ENCODE results near the gene TYSND1.
A peak's percentile ranks its signal among the peaks of the same experiment; 100 is the strongest.
"Not testable (repeated sequence)": the region's sequence is repeated elsewhere in the genome, so short reads cannot be mapped to it uniquely, and the experiment has no call there.

The TYSND1 gene

GRCh38 chr10:70146489-70147258 lies at the start of gene TYSND1:
Gene TYSND1 (minus strand): TSS chr10:70146700. CDS start chr10:70146586, 114 bp downstream.
- DNase-seq (ENCODE audit: low read depth in 2 of 3, low spot score in 2 of 3) = peak; percentile 72 to 81 (median 73)

- DNase-seq (ENCODE audit: low read depth in 2 of 3, low spot score in 2 of 3) = no peak
Observed at GRCh38 chr10:70193391-70193844, 46.9 kb upstream of the TYSND1 start.

GRCh38 chr10:70192326-70192968 lies 45.9 kb upstream of the TYSND1 start:
- no peak for DNase-seq (ENCODE audit: low read depth in 2 of 3, low spot score in 2 of 3)

- no peak for DNase-seq (ENCODE audit: low read depth in 2 of 3, low spot score in 2 of 3)
Observed at GRCh38 chr10:70191972-70192305, 45.4 kb upstream of the TYSND1 start.

GRCh38 chr10:70191161-70191971 lies 44.9 kb upstream of the TYSND1 start:
- DNase-seq (ENCODE audit: low read depth in 2 of 3, low spot score in 2 of 3) = no peak

GRCh38 chr10:70190581-70190980 lies 44.1 kb upstream of the TYSND1 start:
- no peak for DNase-seq (ENCODE audit: low read depth in 2 of 3, low spot score in 2 of 3)

- DNase-seq (ENCODE audit: low read depth in 2 of 3, low spot score in 2 of 3) = no peak
Observed at GRCh38 chr10:70190102-70190501, 43.6 kb upstream of the TYSND1 start.

GRCh38 chr10:70188768-70189167 lies 42.3 kb upstream of the TYSND1 start:
- DNase-seq (ENCODE audit: low read depth in 2 of 3, low spot score in 2 of 3) = no peak

GRCh38 chr10:70186571-70186970 lies 40.1 kb upstream of the TYSND1 start:
- DNase-seq (ENCODE audit: low read depth in 2 of 3, low spot score in 2 of 3) = no peak

GRCh38 chr10:70186090-70186489 lies 39.6 kb upstream of the TYSND1 start:
- no peak for DNase-seq (ENCODE audit: low read depth in 2 of 3, low spot score in 2 of 3)

- no peak for DNase-seq (ENCODE audit: low read depth in 2 of 3, low spot score in 2 of 3)
Observed at GRCh38 chr10:70183304-70183703, 36.8 kb upstream of the TYSND1 start.

GRCh38 chr10:70179209-70179608 lies 32.7 kb upstream of the TYSND1 start:
- not testable (repeated sequence) for DNase-seq (ENCODE audit: low read depth in 2 of 3, low spot score in 2 of 3)

- DNase-seq (ENCODE audit: low read depth in 2 of 3, low spot score in 2 of 3) = no peak
Observed at GRCh38 chr10:70178139-70178725, 31.7 kb upstream of the TYSND1 start.

GRCh38 chr10:70176441-70176840 lies 29.9 kb upstream of the TYSND1 start:
- no peak for DNase-seq (ENCODE audit: low read depth in 2 of 3, low spot score in 2 of 3)

- no peak for DNase-seq (ENCODE audit: low read depth in 2 of 3, low spot score in 2 of 3)
Observed at GRCh38 chr10:70175516-70175915, 29.0 kb upstream of the TYSND1 start.

GRCh38 chr10:70174058-70174741 lies 27.7 kb upstream of the TYSND1 start:
- no peak for DNase-seq (ENCODE audit: low read depth in 2 of 3, low spot score in 2 of 3)

- DNase-seq (ENCODE audit: low read depth in 2 of 3, low spot score in 2 of 3) = no peak
Observed at GRCh38 chr10:70169649-70170364, 23.3 kb upstream of the TYSND1 start.

- no peak for DNase-seq (ENCODE audit: low read depth in 2 of 3, low spot score in 2 of 3)
Observed at GRCh38 chr10:70169011-70169410, 22.5 kb upstream of the TYSND1 start.

GRCh38 chr10:70167246-70167645 lies 20.7 kb upstream of the TYSND1 start:
- DNase-seq (ENCODE audit: low read depth in 2 of 3, low spot score in 2 of 3) = no peak

GRCh38 chr10:70166394-70166793 lies 19.9 kb upstream of the TYSND1 start:
- no peak for DNase-seq (ENCODE audit: low read depth in 2 of 3, low spot score in 2 of 3)
